GM12878 (cell line): ENCODE measurements around the gene LIN52. TPM values are rescaled to one million over a fixed set of nuclear protein-coding genes. Genes with fewer than 3 reads are reported as not detected.

Experiments used
- BCLAF1 ChIP-seq: fragments of 450-650 bp; IDR thresholded peaks from 2 replicates; pipeline ENCODE4 v1.6.1; 2017; ENCODE audit warnings: antibody characterized with exemption, mild to moderate bottlenecking, moderate library complexity
- FOS ChIP-seq: IDR thresholded peaks from 3 replicates; pipeline ENCODE4 v1.6.1; 2011; ENCODE audit warnings: borderline replicate concordance; ENCODE audit not compliant: insufficient read length; ENCODE audit errors: extremely low read depth
- GABPA ChIP-seq: IDR thresholded peaks from 2 replicates; pipeline ENCODE4 v1.6.1; 2014; ENCODE audit warnings: antibody characterized with exemption, low read depth, mild to moderate bottlenecking, inconsistent platforms
- HDAC6 ChIP-seq: fragments of 200-600 bp; sonication (generic); IDR thresholded peaks from one replicate; pipeline ENCODE4 v1.8.0; 2017; ENCODE audit warnings: antibody characterized with exemption; ENCODE audit not compliant: unreplicated experiment
- MEF2B ChIP-seq: fragments of 450-650 bp; IDR thresholded peaks from 2 replicates; pipeline ENCODE4 v1.6.1; 2018; ENCODE audit warnings: mild to moderate bottlenecking, moderate library complexity; ENCODE audit not compliant: partially characterized antibody, poor library complexity, severe bottlenecking
- PAX5 ChIP-seq: IDR thresholded peaks from 2 replicates; pipeline ENCODE4 v1.6.1; 2011; ENCODE audit warnings: low read depth, low read length, borderline replicate concordance
- RB1 ChIP-seq: fragments of 450-650 bp; formaldehyde crosslinking; IDR thresholded peaks from 2 replicates; pipeline ENCODE4 v1.6.1; 2017; ENCODE audit warnings: mild to moderate bottlenecking, borderline replicate concordance
- SIN3A ChIP-seq: IDR thresholded peaks from 2 replicates; pipeline ENCODE4 v1.6.1; 2012; ENCODE audit warnings: low read depth, low read length, improper control_type of control experiment
- STAT1 ChIP-seq: fragments of 450-650 bp; conservative IDR thresholded peaks from 2 replicates; pipeline ENCODE4 v1.6.1; 2014; ENCODE audit warnings: antibody characterized with exemption, mild to moderate bottlenecking
- STAT3 ChIP-seq: IDR thresholded peaks from 2 replicates; pipeline ENCODE4 v1.6.1; 2011; ENCODE audit warnings: low read depth, low read length, improper control_type of control experiment
- ZNF592 ChIP-seq: fragments of 450-650 bp; IDR thresholded peaks from 2 replicates; pipeline ENCODE4 v1.6.1; 2017; ENCODE audit warnings: mild to moderate bottlenecking, moderate library complexity
- ZSCAN29 ChIP-seq: fragments of 450-650 bp; IDR thresholded peaks from 2 replicates; pipeline ENCODE4 v1.6.1; 2017; ENCODE audit warnings: mild to moderate bottlenecking, moderate library complexity
- polyA plus RNA-seq, 11 experiments: library from polyadenylated mRNA; depleted of rRNA in 4 of 11; unstranded in 6 of 11; stranded (reverse) in 5 of 11; fragments of >200 nt; fragmentation: Nextera tagmentation in 4 of 11; fragmentation: Illumina TruSeq in 1 of 11; extraction: Ambion mirVana in 4 of 11; extraction: Trizol in 1 of 11; gene quantifications; 1 replicate in 1 of 11; 2 replicates in 10 of 11; pipeline versions ENCODE4 v1.2.1 to v1.2.3, GENCODE V29; 2011 to 2016; ENCODE audit warnings: inconsistent platforms in 2 of 11, missing spikeins in 2 of 11, low read depth in 1 of 11
- total RNA-seq, 4 experiments: library from RNA; depleted of rRNA in 3 of 4; stranded (reverse); fragments of >200 nt in 3 of 4; fragmentation: Illumina TruSeq in 1 of 4; extraction: Trizol in 1 of 4; gene quantifications; 2 replicates each; pipeline versions ENCODE4 v1.2.1 to v1.2.3, GENCODE V29; 2013 to 2021
- TF ChIP-seq, protein P1 (sequence below): fragments of 450-650 bp; IDR thresholded peaks from 2 replicates; pipeline ENCODE4 v1.6.1; 2017; ENCODE audit warnings: mild to moderate bottlenecking, moderate library complexity
- TF ChIP-seq, protein P2 (sequence below): fragments of 150-350 bp; IDR thresholded peaks from 2 replicates; pipeline ENCODE4 v1.6.1; 2014; ENCODE audit warnings: mild to moderate bottlenecking, low read depth, low read length
- TF ChIP-seq, protein P3 (sequence below): IDR thresholded peaks from 2 replicates; pipeline ENCODE4 v1.6.1; 2011; ENCODE audit warnings: borderline replicate concordance, low read depth, mild to moderate bottlenecking, moderate library complexity, mixed read lengths, low read length; ENCODE audit not compliant: insufficient read depth; ENCODE audit errors: extremely low read length

The LIN52 gene
- total and polyA plus RNA-seq, 10 of the 15 experiments (the other 5 are each of a cell fraction or from before 2014, with no cell fraction given) = 13.3 to 30.9 (median 19.9) TPM

GRCh38 chr14:74084277-74085046 is at the start of gene LIN52, which contains the start of gene ALDH6A1 (continued):
- TF ChIP-seq HDAC6 = no peak
- TF ChIP-seq, protein P1, sequence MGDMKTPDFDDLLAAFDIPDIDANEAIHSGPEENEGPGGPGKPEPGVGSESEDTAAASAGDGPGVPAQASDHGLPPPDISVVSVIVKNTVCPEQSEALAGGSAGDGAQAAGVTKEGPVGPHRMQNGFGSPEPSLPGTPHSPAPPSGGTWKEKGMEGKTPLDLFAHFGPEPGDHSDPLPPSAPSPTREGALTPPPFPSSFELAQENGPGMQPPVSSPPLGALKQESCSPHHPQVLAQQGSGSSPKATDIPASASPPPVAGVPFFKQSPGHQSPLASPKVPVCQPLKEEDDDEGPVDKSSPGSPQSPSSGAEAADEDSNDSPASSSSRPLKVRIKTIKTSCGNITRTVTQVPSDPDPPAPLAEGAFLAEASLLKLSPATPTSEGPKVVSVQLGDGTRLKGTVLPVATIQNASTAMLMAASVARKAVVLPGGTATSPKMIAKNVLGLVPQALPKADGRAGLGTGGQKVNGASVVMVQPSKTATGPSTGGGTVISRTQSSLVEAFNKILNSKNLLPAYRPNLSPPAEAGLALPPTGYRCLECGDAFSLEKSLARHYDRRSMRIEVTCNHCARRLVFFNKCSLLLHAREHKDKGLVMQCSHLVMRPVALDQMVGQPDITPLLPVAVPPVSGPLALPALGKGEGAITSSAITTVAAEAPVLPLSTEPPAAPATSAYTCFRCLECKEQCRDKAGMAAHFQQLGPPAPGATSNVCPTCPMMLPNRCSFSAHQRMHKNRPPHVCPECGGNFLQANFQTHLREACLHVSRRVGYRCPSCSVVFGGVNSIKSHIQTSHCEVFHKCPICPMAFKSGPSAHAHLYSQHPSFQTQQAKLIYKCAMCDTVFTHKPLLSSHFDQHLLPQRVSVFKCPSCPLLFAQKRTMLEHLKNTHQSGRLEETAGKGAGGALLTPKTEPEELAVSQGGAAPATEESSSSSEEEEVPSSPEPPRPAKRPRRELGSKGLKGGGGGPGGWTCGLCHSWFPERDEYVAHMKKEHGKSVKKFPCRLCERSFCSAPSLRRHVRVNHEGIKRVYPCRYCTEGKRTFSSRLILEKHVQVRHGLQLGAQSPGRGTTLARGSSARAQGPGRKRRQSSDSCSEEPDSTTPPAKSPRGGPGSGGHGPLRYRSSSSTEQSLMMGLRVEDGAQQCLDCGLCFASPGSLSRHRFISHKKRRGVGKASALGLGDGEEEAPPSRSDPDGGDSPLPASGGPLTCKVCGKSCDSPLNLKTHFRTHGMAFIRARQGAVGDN = no peak
- peak; percentile 76 for TF ChIP-seq SIN3A
- peak; percentile 73 for TF ChIP-seq FOS
- TF ChIP-seq GABPA = no peak
- TF ChIP-seq, protein P2, sequence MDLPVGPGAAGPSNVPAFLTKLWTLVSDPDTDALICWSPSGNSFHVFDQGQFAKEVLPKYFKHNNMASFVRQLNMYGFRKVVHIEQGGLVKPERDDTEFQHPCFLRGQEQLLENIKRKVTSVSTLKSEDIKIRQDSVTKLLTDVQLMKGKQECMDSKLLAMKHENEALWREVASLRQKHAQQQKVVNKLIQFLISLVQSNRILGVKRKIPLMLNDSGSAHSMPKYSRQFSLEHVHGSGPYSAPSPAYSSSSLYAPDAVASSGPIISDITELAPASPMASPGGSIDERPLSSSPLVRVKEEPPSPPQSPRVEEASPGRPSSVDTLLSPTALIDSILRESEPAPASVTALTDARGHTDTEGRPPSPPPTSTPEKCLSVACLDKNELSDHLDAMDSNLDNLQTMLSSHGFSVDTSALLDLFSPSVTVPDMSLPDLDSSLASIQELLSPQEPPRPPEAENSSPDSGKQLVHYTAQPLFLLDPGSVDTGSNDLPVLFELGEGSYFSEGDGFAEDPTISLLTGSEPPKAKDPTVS = 0 out of 2 replicates have a peak, but pooled peaks have one; percentile 12
- TF ChIP-seq PAX5 = no peak
- TF ChIP-seq, protein P3, sequence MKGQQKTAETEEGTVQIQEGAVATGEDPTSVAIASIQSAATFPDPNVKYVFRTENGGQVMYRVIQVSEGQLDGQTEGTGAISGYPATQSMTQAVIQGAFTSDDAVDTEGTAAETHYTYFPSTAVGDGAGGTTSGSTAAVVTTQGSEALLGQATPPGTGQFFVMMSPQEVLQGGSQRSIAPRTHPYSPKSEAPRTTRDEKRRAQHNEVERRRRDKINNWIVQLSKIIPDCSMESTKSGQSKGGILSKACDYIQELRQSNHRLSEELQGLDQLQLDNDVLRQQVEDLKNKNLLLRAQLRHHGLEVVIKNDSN = peak; percentile 92
- TF ChIP-seq ZNF592 = no peak
- TF ChIP-seq STAT1 = no peak
- no peak for TF ChIP-seq ZSCAN29
- no peak for TF ChIP-seq BCLAF1
- TF ChIP-seq RB1 = peak; percentile 96; the same call in 1 of the 2 replicates
- no peak for TF ChIP-seq STAT3
- TF ChIP-seq MEF2B = peak; percentile 59
